Breast epithelium (tissue), 3 donors: Measurements from ENCODE around the gene RILPL2.

Experiments
- POLR2AphosphoS5 ChIP-seq, 3 donors: sonication (generic); formaldehyde crosslinking; IDR thresholded peaks; one replicate each; pipeline ENCODE4 v1.6.1; 2017; ENCODE audit warnings: antibody characterized with exemption in 3 of 3
- TF ChIP-seq, protein P1 (sequence below), 3 donors: fragments of 450-650 bp; IDR thresholded peaks; one replicate each; pipeline ENCODE4 v1.5.1; 2016 to 2017; ENCODE audit warnings: antibody characterized with exemption in 3 of 3, mild to moderate bottlenecking in 3 of 3, moderate library complexity in 3 of 3

DNA sequence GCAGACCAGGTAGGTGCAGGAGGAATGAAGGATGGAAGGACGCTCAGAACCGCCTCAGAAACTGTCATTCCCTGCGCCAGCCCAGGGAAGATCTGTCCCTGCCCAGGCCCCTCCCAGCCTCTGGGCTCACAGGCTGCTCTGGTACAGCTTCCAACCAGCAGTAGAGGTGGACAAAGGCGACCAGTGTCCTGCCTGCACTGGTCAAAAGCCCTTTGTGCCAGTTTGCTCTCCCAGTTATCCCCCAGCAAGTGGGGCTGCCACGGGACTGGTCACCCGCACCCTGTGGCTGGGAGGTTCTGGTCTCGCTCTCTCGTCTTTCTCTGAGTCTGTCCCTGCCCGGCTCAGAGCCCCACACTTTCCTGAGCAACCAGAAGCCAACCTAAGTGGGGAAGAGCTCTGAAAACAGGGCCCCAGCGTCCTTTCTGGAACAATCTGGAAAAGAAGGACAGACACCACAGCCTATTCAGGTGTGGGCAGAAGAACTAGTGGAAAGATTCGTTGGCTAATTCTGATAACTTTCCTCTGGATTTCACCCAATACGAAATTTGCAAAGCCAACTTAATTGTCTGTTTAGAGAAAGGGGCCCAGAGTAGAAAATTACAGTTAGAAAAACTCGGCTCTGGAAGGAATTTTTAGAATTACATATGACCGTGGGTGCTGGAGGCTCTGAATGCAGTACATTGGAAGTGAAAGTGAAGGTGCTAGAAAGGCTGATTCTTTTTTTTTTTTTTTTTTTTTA is 43.1 kb upstream of the RILPL2 start:
- TF ChIP-seq, protein P1, sequence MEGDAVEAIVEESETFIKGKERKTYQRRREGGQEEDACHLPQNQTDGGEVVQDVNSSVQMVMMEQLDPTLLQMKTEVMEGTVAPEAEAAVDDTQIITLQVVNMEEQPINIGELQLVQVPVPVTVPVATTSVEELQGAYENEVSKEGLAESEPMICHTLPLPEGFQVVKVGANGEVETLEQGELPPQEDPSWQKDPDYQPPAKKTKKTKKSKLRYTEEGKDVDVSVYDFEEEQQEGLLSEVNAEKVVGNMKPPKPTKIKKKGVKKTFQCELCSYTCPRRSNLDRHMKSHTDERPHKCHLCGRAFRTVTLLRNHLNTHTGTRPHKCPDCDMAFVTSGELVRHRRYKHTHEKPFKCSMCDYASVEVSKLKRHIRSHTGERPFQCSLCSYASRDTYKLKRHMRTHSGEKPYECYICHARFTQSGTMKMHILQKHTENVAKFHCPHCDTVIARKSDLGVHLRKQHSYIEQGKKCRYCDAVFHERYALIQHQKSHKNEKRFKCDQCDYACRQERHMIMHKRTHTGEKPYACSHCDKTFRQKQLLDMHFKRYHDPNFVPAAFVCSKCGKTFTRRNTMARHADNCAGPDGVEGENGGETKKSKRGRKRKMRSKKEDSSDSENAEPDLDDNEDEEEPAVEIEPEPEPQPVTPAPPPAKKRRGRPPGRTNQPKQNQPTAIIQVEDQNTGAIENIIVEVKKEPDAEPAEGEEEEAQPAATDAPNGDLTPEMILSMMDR (IDR thresholded peaks at IDR 0.05), result no peak
- TF ChIP-seq POLR2AphosphoS5 (IDR thresholded peaks at IDR 0.05), result no peak
